ENCODE results near the gene NAV2. TPM values are rescaled to one million over a fixed set of nuclear protein-coding genes. Genes with fewer than 3 reads are reported as not detected.

Gene NAV2
- total and polyA plus RNA-seq, 3 donors from 2014 or later = 3.4 to 6.0 (median 3.9) TPM

- Histone ChIP-seq H3K4me1 (no peaks in the 10 kb centered on the region), H3K27ac (no peak overlapping the region), H3K4me3 (no peak overlapping the region), H3K9me3 (no peaks in the 10 kb centered on the region), H3K36me3 (ENCODE audit: low read depth, missing control alignments) (no peaks in the 10 kb centered on the region), H3K27me3 (no peaks in the 10 kb centered on the region)
- intact Hi-C loops (cut with DNase I; ENCODE audit: low total_unique reads) = no loop called here
- 54 to 71% methylated on average over 10 of the region's 10 CpGs for WGBS, 2 donors
- TF ChIP-seq CTCF (IDR thresholded peaks at IDR 0.05) = no peak
- no peak for TF ChIP-seq POLR2A (IDR thresholded peaks at IDR 0.05)
- DNase-seq = no peak
Observed at GRCh38 chr11:20022363-20023081, 309.9 kb downstream of the NAV2 start.

DNA sequence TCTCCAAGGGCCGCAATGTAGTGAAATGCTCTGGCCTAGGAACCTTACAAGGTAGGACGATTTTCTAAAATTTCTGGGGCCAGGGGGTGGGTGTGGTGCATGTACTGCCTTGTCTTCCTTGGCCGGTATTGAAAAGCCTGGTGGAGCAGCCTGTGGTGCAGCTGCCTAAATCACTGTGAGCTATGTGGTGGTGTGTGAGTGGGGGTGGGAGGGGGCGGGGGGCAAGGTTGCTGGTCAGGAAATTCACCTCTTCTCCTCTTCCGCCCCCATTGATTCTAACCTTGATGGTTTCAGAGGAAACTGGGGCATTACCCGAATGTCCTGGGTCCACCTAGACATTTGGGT, 310.4 kb downstream of the NAV2 start:
- Histone ChIP-seq H3K27ac (no peak overlapping the region), H3K36me3 (ENCODE audit: low read depth, missing control alignments) (no peaks in the 10 kb centered on the region), H3K4me1 (no peaks in the 10 kb centered on the region), H3K27me3 (no peaks in the 10 kb centered on the region), H3K9me3 (no peaks in the 10 kb centered on the region), H3K4me3 (no peak overlapping the region)
- intact Hi-C loops (cut with DNase I; ENCODE audit: low total_unique reads) = no loop called here
- TF ChIP-seq CTCF (IDR thresholded peaks at IDR 0.05) (no peak), POLR2A (IDR thresholded peaks at IDR 0.05) (no peak)
- no peak for DNase-seq
- WGBS, 2 donors = 64 to 74% methylated on average over 6 of the region's 6 CpGs

GRCh38 chr11:20024172-20024935, 311.7 kb downstream of the NAV2 start:
- 53 to 79% methylated on average over 5 to 6 of the region's 6 CpGs for WGBS, 2 donors
- intact Hi-C loops (cut with DNase I; ENCODE audit: low total_unique reads) = no loop called here
- DNase-seq = no peak
- Histone ChIP-seq H3K9me3 (no peaks in the 10 kb centered on the region), H3K27me3 (no peaks in the 10 kb centered on the region), H3K27ac (no peak overlapping the region), H3K4me1 (no peaks in the 10 kb centered on the region), H3K4me3 (no peak overlapping the region), H3K36me3 (ENCODE audit: low read depth, missing control alignments) (no peaks in the 10 kb centered on the region)
- no peak for TF ChIP-seq POLR2A (IDR thresholded peaks at IDR 0.05)
- no peak for TF ChIP-seq CTCF (IDR thresholded peaks at IDR 0.05)

DNA sequence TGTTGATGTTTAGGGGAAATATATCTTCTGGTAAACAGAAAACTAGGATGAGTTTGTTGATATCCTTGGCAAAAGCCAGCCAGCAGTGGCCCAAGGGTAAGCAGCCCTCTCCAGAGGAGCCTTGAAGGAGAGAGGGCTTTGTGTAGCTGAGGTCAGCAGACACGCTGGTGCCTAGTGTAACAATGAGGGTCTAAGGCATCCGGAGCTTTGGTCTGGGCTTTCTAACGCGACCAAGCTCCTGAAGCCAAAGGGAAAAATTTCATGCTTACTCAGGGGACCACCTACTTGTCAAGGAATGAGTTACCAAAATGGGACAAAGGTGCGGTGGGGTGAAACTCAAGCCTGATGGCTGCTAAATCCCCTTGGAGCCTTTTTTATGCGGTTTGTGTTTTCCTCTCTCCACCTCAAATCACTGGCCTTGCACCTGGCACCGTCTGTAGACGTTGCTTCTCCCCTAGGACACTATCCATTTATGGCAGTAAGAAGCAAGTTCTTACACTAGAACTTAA, 312.7 kb downstream of the NAV2 start:
- no peak overlapping the region for H3K27ac ChIP-seq

More for the DNA sequence above, 312.7 kb downstream of the NAV2 start:
- no peak for TF ChIP-seq CTCF (IDR thresholded peaks at IDR 0.05)
- no peak for TF ChIP-seq POLR2A (IDR thresholded peaks at IDR 0.05)
- Histone ChIP-seq H3K4me3 (no peak overlapping the region), H3K4me1 (no peaks in the 10 kb centered on the region), H3K9me3 (no peaks in the 10 kb centered on the region), H3K36me3 (ENCODE audit: low read depth, missing control alignments) (no peaks in the 10 kb centered on the region), H3K27me3 (no peaks in the 10 kb centered on the region)
- intact Hi-C loops (cut with DNase I; ENCODE audit: low total_unique reads) = no loop called here
- no peak for DNase-seq
- 54 to 63% methylated on average over 8 of the region's 8 CpGs for WGBS, 2 donors

All from testis (tissue), 3 donors.